HL-60 (cell line): ENCODE data around the gene RYR3.

Source experiments
- POLR2AphosphoS5 ChIP-seq: IDR thresholded peaks from 2 replicates; pipeline ENCODE4 v1.6.1; 2012; ENCODE audit warnings: low read depth
- TF ChIP-seq, protein P1 (sequence below): IDR thresholded peaks from one replicate; pipeline ENCODE4 v1.5.1; 2011; ENCODE audit warnings: low read length, control low read depth, inconsistent platforms; ENCODE audit not compliant: insufficient read depth
- TF ChIP-seq, protein P2 (sequence below): IDR thresholded peaks from 2 replicates; pipeline ENCODE4 v1.6.1; 2012; ENCODE audit warnings: low read depth; ENCODE audit not compliant: insufficient replicate concordance

DNA sequence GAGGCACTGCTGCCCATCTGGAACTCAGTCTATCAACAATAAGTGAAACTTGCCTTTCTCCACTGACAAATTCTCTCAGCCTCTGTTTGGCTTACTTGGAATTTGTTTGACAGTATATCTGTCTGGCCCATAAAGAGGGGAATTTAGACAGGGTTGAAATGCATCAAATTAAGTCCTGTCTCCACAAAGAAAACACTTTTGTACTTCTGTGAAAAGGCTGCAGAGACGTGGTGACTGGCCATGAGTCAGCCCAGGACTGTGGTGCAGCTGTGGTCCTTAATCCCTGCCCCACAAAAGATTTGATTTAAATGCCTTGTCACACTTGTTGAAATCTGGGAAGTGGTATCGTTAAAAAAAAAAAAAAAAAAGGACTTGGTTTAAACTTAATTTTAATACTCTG lies 47.5 kb downstream of the RYR3 start:
- TF ChIP-seq POLR2AphosphoS5 = no peak
- TF ChIP-seq, protein P1, sequence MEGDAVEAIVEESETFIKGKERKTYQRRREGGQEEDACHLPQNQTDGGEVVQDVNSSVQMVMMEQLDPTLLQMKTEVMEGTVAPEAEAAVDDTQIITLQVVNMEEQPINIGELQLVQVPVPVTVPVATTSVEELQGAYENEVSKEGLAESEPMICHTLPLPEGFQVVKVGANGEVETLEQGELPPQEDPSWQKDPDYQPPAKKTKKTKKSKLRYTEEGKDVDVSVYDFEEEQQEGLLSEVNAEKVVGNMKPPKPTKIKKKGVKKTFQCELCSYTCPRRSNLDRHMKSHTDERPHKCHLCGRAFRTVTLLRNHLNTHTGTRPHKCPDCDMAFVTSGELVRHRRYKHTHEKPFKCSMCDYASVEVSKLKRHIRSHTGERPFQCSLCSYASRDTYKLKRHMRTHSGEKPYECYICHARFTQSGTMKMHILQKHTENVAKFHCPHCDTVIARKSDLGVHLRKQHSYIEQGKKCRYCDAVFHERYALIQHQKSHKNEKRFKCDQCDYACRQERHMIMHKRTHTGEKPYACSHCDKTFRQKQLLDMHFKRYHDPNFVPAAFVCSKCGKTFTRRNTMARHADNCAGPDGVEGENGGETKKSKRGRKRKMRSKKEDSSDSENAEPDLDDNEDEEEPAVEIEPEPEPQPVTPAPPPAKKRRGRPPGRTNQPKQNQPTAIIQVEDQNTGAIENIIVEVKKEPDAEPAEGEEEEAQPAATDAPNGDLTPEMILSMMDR = no peak
- TF ChIP-seq, protein P2, sequence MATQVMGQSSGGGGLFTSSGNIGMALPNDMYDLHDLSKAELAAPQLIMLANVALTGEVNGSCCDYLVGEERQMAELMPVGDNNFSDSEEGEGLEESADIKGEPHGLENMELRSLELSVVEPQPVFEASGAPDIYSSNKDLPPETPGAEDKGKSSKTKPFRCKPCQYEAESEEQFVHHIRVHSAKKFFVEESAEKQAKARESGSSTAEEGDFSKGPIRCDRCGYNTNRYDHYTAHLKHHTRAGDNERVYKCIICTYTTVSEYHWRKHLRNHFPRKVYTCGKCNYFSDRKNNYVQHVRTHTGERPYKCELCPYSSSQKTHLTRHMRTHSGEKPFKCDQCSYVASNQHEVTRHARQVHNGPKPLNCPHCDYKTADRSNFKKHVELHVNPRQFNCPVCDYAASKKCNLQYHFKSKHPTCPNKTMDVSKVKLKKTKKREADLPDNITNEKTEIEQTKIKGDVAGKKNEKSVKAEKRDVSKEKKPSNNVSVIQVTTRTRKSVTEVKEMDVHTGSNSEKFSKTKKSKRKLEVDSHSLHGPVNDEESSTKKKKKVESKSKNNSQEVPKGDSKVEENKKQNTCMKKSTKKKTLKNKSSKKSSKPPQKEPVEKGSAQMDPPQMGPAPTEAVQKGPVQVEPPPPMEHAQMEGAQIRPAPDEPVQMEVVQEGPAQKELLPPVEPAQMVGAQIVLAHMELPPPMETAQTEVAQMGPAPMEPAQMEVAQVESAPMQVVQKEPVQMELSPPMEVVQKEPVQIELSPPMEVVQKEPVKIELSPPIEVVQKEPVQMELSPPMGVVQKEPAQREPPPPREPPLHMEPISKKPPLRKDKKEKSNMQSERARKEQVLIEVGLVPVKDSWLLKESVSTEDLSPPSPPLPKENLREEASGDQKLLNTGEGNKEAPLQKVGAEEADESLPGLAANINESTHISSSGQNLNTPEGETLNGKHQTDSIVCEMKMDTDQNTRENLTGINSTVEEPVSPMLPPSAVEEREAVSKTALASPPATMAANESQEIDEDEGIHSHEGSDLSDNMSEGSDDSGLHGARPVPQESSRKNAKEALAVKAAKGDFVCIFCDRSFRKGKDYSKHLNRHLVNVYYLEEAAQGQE = no peak
